K562 (cell line): ENCODE data around the gene SERPINH1. TPM values are rescaled to one million over a fixed set of nuclear protein-coding genes. Genes with fewer than 3 reads are reported as not detected.

ENCODE experiments used
- CXXC5 ChIP-seq: fragments of 250-450 bp; sonication (Bioruptor Pico); IDR thresholded peaks from 2 replicates; pipeline ENCODE4 v1.8.0; 2022; ENCODE audit warnings: inconsistent platforms, mild to moderate bottlenecking, moderate library complexity
- GATAD2A ChIP-seq: fragments of 450-650 bp; IDR thresholded peaks from 2 replicates; pipeline ENCODE4 v1.6.1; 2017
- KLF6 ChIP-seq: fragments of 250-450 bp; sonication (Bioruptor Pico); IDR thresholded peaks from 2 replicates; pipeline ENCODE4 v1.4.0; 2020; ENCODE audit warnings: mild to moderate bottlenecking, moderate library complexity, borderline replicate concordance
- MAFK ChIP-seq: IDR thresholded peaks from 2 replicates; pipeline ENCODE4 v1.6.1; 2011; ENCODE audit warnings: low read length, improper control_type of control experiment
- MCM3 ChIP-seq: fragments of 450-650 bp; IDR thresholded peaks from 2 replicates; pipeline ENCODE4 v1.6.1; 2016
- MED1 ChIP-seq: sonication (generic); formaldehyde crosslinking; IDR thresholded peaks from 2 replicates; pipeline ENCODE4 v1.8.1; 2023; ENCODE audit warnings: missing genetic modification reagents, borderline replicate concordance
- NBN ChIP-seq: fragments of 450-650 bp; IDR thresholded peaks from 2 replicates; pipeline ENCODE4 v1.6.1; 2016; ENCODE audit warnings: low read depth, mild to moderate bottlenecking
- POLR2A ChIP-seq: fragments of 450-650 bp; conservative IDR thresholded peaks from 2 replicates; pipeline ENCODE4 v1.6.1; 2016
- RCOR1 ChIP-seq, 2 experiments: IDR thresholded peaks; 2 replicates each; pipeline ENCODE4 v1.6.1; 2012; ENCODE audit warnings: low read depth in 2 of 2, low read length in 2 of 2, borderline replicate concordance in 1 of 2, improper control_type of control experiment in 1 of 2
- SMARCB1 ChIP-seq: IDR thresholded peaks from 2 replicates; pipeline ENCODE4 v1.6.1; 2011; ENCODE audit warnings: improper control_type of control experiment, low read depth; ENCODE audit not compliant: insufficient read length
- TAF9B ChIP-seq: fragments of 450-650 bp; IDR thresholded peaks from 2 replicates; pipeline ENCODE4 v1.6.1; 2018; ENCODE audit warnings: mild to moderate bottlenecking; ENCODE audit not compliant: partially characterized antibody
- ZNF224 ChIP-seq: sonication (generic); formaldehyde crosslinking; IDR thresholded peaks from 2 replicates; pipeline ENCODE4 v1.8.0; 2022; ENCODE audit warnings: mild to moderate bottlenecking, missing genetic modification reagents
- ZNF445 ChIP-seq: fragments of 250-450 bp; sonication (Bioruptor Pico); IDR thresholded peaks from 2 replicates; pipeline ENCODE4 v1.4.0; 2020; ENCODE audit warnings: low read depth, mild to moderate bottlenecking, moderate library complexity
- ZNF668 ChIP-seq: fragments of 250-450 bp; sonication (Bioruptor Pico); IDR thresholded peaks from 2 replicates; pipeline ENCODE4 v1.8.0; 2022; ENCODE audit warnings: mild to moderate bottlenecking, inconsistent platforms
- polyA plus RNA-seq, 8 experiments: library from polyadenylated mRNA; depleted of rRNA in 4 of 8; stranded (reverse) in 5 of 8; unstranded in 3 of 8; fragments of >200 nt; fragmentation: Nextera tagmentation in 2 of 8; fragmentation: Illumina TruSeq in 1 of 8; extraction: Ambion mirVana in 2 of 8; extraction: Trizol in 1 of 8; gene quantifications; 2 replicates each; pipeline versions ENCODE4 v1.2.1 to v1.2.3, GENCODE V29; 2011 to 2014; ENCODE audit warnings: inconsistent platforms in 1 of 8, missing spikeins in 1 of 8
- total RNA-seq, 7 experiments: library from RNA; depleted of rRNA in 6 of 7; stranded (reverse); fragments of >200 nt in 6 of 7; fragmentation: Illumina TruSeq in 2 of 7; extraction: Trizol in 2 of 7; gene quantifications; 2 replicates each; pipeline versions ENCODE4 v1.2.1 to v1.2.3, GENCODE V29; 2011 to 2021; ENCODE audit warnings: low replicate concordance in 1 of 7
- TF ChIP-seq, protein P1 (sequence below), 2 experiments: fragments of 150-350 bp in 1 of 2; IDR thresholded peaks; 2 replicates each; pipeline ENCODE4 v1.6.1; 2012 to 2016; ENCODE audit warnings: low read depth in 2 of 2, low read length in 2 of 2, mild to moderate bottlenecking in 1 of 2, moderate library complexity in 1 of 2
- TF ChIP-seq, protein P2 (sequence below): fragments of 250-450 bp; sonication (Bioruptor Pico); IDR thresholded peaks from 2 replicates; pipeline ENCODE4 v1.8.0; 2021; ENCODE audit warnings: borderline replicate concordance, mild to moderate bottlenecking, moderate library complexity; ENCODE audit not compliant: poor library complexity, severe bottlenecking
- TF ChIP-seq, protein P3 (sequence below): fragments of 450-650 bp; IDR thresholded peaks from 2 replicates; pipeline ENCODE4 v1.7.0; 2016; ENCODE audit warnings: borderline replicate concordance
- TF ChIP-seq, protein P4 (sequence below): sonication (generic); formaldehyde crosslinking; IDR thresholded peaks from 2 replicates; pipeline ENCODE4 v1.8.0; 2022; ENCODE audit warnings: mild to moderate bottlenecking, missing genetic modification reagents, borderline replicate concordance
- TF ChIP-seq, protein P5 (sequence below): sonication (generic); formaldehyde crosslinking; IDR thresholded peaks from 2 replicates; pipeline ENCODE4 v1.9.0; 2022; ENCODE audit warnings: mild to moderate bottlenecking, missing genetic modification reagents

The SERPINH1 gene
- total and polyA plus RNA-seq, 9 of the 15 experiments (the other 6 are each of a cell fraction or from before 2014, with no cell fraction given), result 2.8 to 106 (median 67.9) TPM

DNA sequence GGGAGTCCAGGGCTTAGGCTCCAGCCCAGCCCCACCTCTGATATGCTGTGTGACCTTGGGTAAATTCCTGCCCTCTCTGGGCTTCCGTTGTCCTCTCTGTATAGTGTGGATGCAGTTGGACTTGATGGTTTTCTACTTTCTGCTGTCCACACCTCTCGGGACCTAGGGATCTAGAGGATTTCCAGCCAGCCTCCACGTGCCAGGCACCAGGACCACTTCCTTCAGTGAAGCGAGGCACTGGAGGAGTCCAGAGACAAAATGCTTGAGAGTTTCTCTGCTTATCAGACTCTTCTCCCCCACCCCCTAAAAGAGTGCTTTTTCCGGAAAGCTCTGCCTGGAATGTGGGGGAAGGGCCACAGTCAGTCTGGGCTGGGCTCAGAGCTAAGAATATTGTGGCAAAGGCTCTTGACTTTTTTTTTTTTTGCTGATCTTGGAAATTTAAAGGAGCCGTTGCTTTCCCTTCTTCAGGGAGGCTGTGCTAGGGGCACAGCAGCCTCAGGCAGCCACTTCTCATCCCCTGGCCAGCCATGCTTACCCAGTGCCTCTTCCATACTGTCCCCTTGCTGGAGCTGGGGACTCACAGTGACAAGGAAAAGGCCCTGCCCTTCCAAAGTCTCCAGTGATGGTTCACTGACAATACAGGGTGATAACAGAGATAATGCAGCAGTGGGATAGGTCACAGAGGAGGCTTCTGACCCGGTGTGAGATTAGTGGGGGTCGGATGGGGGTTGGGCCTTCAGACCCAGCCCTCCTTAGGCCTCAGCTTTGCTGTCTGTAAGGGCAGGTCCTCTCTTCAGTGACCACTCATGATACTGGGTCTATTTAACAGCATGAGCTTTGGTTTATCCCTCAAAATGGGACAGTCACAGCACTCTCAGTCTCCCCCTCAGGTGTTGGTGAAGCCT, 2.9 kb upstream of the SERPINH1 start (continued):
- TF ChIP-seq, protein P1, sequence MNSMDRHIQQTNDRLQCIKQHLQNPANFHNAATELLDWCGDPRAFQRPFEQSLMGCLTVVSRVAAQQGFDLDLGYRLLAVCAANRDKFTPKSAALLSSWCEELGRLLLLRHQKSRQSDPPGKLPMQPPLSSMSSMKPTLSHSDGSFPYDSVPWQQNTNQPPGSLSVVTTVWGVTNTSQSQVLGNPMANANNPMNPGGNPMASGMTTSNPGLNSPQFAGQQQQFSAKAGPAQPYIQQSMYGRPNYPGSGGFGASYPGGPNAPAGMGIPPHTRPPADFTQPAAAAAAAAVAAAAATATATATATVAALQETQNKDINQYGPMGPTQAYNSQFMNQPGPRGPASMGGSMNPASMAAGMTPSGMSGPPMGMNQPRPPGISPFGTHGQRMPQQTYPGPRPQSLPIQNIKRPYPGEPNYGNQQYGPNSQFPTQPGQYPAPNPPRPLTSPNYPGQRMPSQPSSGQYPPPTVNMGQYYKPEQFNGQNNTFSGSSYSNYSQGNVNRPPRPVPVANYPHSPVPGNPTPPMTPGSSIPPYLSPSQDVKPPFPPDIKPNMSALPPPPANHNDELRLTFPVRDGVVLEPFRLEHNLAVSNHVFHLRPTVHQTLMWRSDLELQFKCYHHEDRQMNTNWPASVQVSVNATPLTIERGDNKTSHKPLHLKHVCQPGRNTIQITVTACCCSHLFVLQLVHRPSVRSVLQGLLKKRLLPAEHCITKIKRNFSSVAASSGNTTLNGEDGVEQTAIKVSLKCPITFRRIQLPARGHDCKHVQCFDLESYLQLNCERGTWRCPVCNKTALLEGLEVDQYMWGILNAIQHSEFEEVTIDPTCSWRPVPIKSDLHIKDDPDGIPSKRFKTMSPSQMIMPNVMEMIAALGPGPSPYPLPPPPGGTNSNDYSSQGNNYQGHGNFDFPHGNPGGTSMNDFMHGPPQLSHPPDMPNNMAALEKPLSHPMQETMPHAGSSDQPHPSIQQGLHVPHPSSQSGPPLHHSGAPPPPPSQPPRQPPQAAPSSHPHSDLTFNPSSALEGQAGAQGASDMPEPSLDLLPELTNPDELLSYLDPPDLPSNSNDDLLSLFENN (IDR thresholded peaks at IDR 0.05; ENCODE audit: low read depth in 2 of 2, low read length in 2 of 2), result no peak
- TF ChIP-seq MCM3 (no peak), MED1 (CRISPR knock-in tag) (no peak), ZNF445 (CRISPR knock-in tag) (no peak), MAFK (peak; percentile 54; the same call in 1 of the 2 replicates), POLR2A (0 out of 2 replicates have a peak, but pooled peaks have one; percentile 41), KLF6 (CRISPR knock-in tag) (no peak), GATAD2A (no peak; the same call in 1 of the 2 replicates), NBN (peak; percentile 66; the same call in 1 of the 2 replicates), TAF9B (peak; percentile 34), ZNF224 (CRISPR knock-in tag) (peak; percentile 46; the same call in 1 of the 2 replicates), CXXC5 (CRISPR knock-in tag) (0 out of 2 replicates have a peak, but pooled peaks have one; percentile 13), SMARCB1 (no peak), RCOR1 (IDR thresholded peaks at IDR 0.05; ENCODE audit: borderline replicate concordance in 1 of 2, low read depth in 2 of 2, low read length in 2 of 2) (peak in 1 of 2 experiments; percentile 86; a peak in 3 of 4 replicates), ZNF668 (CRISPR knock-in tag) (no peak)
- TF ChIP-seq, protein P2, sequence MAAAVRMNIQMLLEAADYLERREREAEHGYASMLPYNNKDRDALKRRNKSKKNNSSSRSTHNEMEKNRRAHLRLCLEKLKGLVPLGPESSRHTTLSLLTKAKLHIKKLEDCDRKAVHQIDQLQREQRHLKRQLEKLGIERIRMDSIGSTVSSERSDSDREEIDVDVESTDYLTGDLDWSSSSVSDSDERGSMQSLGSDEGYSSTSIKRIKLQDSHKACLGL (CRISPR knock-in tag), result no peak
- TF ChIP-seq, protein P3, sequence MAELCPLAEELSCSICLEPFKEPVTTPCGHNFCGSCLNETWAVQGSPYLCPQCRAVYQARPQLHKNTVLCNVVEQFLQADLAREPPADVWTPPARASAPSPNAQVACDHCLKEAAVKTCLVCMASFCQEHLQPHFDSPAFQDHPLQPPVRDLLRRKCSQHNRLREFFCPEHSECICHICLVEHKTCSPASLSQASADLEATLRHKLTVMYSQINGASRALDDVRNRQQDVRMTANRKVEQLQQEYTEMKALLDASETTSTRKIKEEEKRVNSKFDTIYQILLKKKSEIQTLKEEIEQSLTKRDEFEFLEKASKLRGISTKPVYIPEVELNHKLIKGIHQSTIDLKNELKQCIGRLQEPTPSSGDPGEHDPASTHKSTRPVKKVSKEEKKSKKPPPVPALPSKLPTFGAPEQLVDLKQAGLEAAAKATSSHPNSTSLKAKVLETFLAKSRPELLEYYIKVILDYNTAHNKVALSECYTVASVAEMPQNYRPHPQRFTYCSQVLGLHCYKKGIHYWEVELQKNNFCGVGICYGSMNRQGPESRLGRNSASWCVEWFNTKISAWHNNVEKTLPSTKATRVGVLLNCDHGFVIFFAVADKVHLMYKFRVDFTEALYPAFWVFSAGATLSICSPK, result no peak
- TF ChIP-seq, protein P4, sequence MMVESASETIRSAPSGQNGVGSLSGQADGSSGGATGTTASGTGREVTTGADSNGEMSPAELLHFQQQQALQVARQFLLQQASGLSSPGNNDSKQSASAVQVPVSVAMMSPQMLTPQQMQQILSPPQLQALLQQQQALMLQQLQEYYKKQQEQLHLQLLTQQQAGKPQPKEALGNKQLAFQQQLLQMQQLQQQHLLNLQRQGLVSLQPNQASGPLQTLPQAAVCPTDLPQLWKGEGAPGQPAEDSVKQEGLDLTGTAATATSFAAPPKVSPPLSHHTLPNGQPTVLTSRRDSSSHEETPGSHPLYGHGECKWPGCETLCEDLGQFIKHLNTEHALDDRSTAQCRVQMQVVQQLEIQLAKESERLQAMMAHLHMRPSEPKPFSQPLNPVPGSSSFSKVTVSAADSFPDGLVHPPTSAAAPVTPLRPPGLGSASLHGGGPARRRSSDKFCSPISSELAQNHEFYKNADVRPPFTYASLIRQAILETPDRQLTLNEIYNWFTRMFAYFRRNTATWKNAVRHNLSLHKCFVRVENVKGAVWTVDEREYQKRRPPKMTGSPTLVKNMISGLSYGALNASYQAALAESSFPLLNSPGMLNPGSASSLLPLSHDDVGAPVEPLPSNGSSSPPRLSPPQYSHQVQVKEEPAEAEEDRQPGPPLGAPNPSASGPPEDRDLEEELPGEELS, result no peak
- TF ChIP-seq, protein P5, sequence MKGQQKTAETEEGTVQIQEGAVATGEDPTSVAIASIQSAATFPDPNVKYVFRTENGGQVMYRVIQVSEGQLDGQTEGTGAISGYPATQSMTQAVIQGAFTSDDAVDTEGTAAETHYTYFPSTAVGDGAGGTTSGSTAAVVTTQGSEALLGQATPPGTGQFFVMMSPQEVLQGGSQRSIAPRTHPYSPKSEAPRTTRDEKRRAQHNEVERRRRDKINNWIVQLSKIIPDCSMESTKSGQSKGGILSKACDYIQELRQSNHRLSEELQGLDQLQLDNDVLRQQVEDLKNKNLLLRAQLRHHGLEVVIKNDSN (CRISPR knock-in tag), result no peak
